H1 (cell line): ENCODE results near the gene DUSP12.

Experiments
- SIN3A ChIP-seq, 2 experiments: IDR thresholded peaks in 1 of 2; conservative IDR thresholded peaks in 1 of 2; 2 replicates each; pipeline ENCODE4 v1.6.1; 2011 to 2012; ENCODE audit warnings: low read length in 2 of 2, improper control_type of control experiment in 1 of 2, low read depth in 1 of 2, mild to moderate bottlenecking in 1 of 2
- SP1 ChIP-seq: IDR thresholded peaks from 2 replicates; pipeline ENCODE4 v1.6.1; 2011; ENCODE audit warnings: low read depth, low read length
- TF ChIP-seq, protein P1 (sequence below): IDR thresholded peaks from 2 replicates; pipeline ENCODE4 v1.6.1; 2011; ENCODE audit warnings: low read length, improper control_type of control experiment

DNA sequence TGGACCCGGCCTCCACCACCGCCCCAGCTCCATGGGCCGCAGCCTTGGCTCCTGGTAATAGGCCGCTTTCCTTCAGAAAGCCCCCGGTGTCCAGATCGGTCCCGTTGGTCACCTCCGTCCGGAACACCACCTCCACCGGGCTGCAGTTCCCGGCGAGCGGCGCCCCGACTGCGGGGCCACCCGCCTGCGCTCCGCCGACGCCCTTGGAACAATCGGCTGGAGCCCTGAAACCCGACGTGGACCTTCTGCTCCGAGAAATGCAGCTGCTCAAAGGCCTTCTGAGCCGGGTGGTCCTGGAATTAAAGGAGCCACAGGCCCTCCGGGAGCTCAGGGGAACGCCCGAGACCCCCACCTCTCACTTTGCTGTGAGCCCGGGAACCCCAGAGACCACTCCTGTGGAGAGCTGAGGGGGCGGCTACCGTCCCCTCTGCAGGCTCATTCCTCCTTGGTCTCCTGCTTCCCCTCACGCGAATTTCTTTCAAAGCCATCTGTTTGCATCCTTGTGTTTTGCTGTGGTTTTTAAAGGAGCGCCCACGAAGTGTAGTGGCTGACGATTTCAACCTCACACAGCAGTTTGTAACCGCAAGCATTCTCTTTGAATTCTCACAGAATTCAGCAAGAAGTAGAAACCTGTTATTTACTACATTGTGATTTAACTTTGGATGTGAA lies 22.2 kb upstream of the DUSP12 start:
- TF ChIP-seq SIN3A (conservative IDR thresholded peaks at IDR 0.05 in 1 of 2, IDR thresholded peaks at IDR 0.05 in 1 of 2; ENCODE audit: low read depth in 1 of 2, low read length in 2 of 2) (0 out of 4 replicates have a peak, but pooled peaks of 1 of the 2 experiments have one; percentile 37), SP1 (no peak)
- TF ChIP-seq, protein P1, sequence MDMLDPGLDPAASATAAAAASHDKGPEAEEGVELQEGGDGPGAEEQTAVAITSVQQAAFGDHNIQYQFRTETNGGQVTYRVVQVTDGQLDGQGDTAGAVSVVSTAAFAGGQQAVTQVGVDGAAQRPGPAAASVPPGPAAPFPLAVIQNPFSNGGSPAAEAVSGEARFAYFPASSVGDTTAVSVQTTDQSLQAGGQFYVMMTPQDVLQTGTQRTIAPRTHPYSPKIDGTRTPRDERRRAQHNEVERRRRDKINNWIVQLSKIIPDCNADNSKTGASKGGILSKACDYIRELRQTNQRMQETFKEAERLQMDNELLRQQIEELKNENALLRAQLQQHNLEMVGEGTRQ, result no peak
